Measurements from ENCODE around the gene PLOD2. TPM values are rescaled to one million over a fixed set of nuclear protein-coding genes. Genes with fewer than 3 reads are reported as not detected.
A peak's percentile ranks its signal among the peaks of the same experiment; 100 is the strongest.

Gene PLOD2
- total and polyA plus RNA-seq, 2 of the 8 experiments (the other 6 are each of a cell fraction or from before 2014, with no cell fraction given): 4.0 to 28.7 TPM

GRCh38 chr3:146101538-146101937, 59.4 kb downstream of the PLOD2 start:
- 88% methylated on average over 2 of the region's 2 CpGs; no CpG with 5 or more reads in 1 of the 2 experiments for WGBS, 2 experiments (ENCODE audit: extremely low coverage in 1 of 2, insufficient coverage in 1 of 2, insufficient read length in 1 of 2, insufficient replicate concordance in 2 of 2, low coverage in 1 of 2, low lambda C conversion rate in 2 of 2, missing lambda C conversion rate in 1 of 2)
- 0 out of 4 replicates have a peak overlapping the region, but pooled peaks of 1 of the 2 experiments have one; percentile 4 for H3K4me2 ChIP-seq (ENCODE audit: insufficient read depth in 1 of 2, low read depth in 2 of 2, low read length in 2 of 2)
- H2BK5ac ChIP-seq (ENCODE audit: low read depth, low read length): no peak overlapping the region
- H2AK5ac ChIP-seq (ENCODE audit: low read depth, low read length): no peak overlapping the region
- no peak overlapping the region for H3K9ac ChIP-seq (replicated peaks in 1 of 4; ENCODE audit: extremely low read depth in 1 of 4, low read depth in 3 of 4, low read length in 3 of 4)
- no peak overlapping the region for H2BK20ac ChIP-seq (ENCODE audit: low read length)
- H3K4me1 ChIP-seq (replicated peaks in 1 of 4; ENCODE audit: control insufficient read depth in 3 of 4, insufficient read depth in 4 of 4, low read length in 3 of 4): no peaks in the 10 kb centered on the region; a peak in 1 of 7 replicates
- no peak overlapping the region for H3K14ac ChIP-seq (ENCODE audit: insufficient read length)
- no peak overlapping the region for H3K4me3 ChIP-seq (ENCODE audit: extremely low read depth in 1 of 4, insufficient read depth in 2 of 4, low read depth in 3 of 4, low read length in 4 of 4)
- TF ChIP-seq MAFK (IDR thresholded peaks at IDR 0.05; ENCODE audit: low read depth, low read length): no peak
- TF ChIP-seq JUN (IDR thresholded peaks at IDR 0.05; ENCODE audit: low read depth, low read length): no peak
- no peak for TF ChIP-seq MAX (IDR thresholded peaks at IDR 0.05)
- TF ChIP-seq RAD21 (IDR thresholded peaks at IDR 0.05 in 1 of 2, conservative IDR thresholded peaks at IDR 0.05 in 1 of 2; ENCODE audit: low read depth in 2 of 2, low read length in 2 of 2): no peak
- no peak for TF ChIP-seq SIX5 (IDR thresholded peaks at IDR 0.05; ENCODE audit: low read depth, low read length)
- TF ChIP-seq YY1 (IDR thresholded peaks at IDR 0.05; ENCODE audit: low read depth, low read length): no peak
- no peak for TF ChIP-seq GABPA (IDR thresholded peaks at IDR 0.05; ENCODE audit: borderline replicate concordance, insufficient read depth, low read length)
- H3K23me2 ChIP-seq (ENCODE audit: low read depth, low read length): peaks cover 2% of the 10 kb centered on the region; the same call in 1 of the 2 replicates
- no peaks in the 10 kb centered on the region for H3K27me3 ChIP-seq (replicated peaks in 1 of 4; ENCODE audit: control insufficient read depth in 3 of 4, extremely low read depth in 1 of 4, insufficient read depth in 3 of 4, low read length in 3 of 4)
- H3K23ac ChIP-seq (ENCODE audit: insufficient read length): no peak overlapping the region
- no peak overlapping the region for H3K18ac ChIP-seq (ENCODE audit: extremely low read depth, low read length)
- no peaks in the 10 kb centered on the region for H4K20me1 ChIP-seq (replicated peaks in 1 of 2; ENCODE audit: control insufficient read depth in 1 of 2, insufficient read depth in 2 of 2, low read length in 2 of 2)
- no peak overlapping the region for H4K8ac ChIP-seq (ENCODE audit: extremely low read depth, insufficient read depth, low read length)
- no peak overlapping the region for H4K5ac ChIP-seq (ENCODE audit: insufficient read length, low read depth, low read length)
- DNase-seq (ENCODE audit: low read depth in 1 of 2, low spot score in 2 of 2): no peak
- ChIA-PET POLR2A (ENCODE audit: partially characterized antibody) (interaction anchor here (1.0 kb wide), 1 partner anchor 59 kb away, joined by 3 read pairs; the partner anchor contains the start of gene PLOD2), CTCF (ENCODE audit: partially characterized antibody) (interaction anchor here (0.6 to 1.8 kb wide), 3 partner anchors 9 to 55 kb away, joined by 3 to 4 read pairs (median 3); no protein-coding TSS in a partner anchor)
- peaks cover 0 to 3% (median 0%) of the 10 kb centered on the region in 4 experiments; a peak in 2 of 8 replicates for H3K36me3 ChIP-seq (ENCODE audit: control insufficient read depth in 2 of 4, insufficient read depth in 4 of 4, low read length in 3 of 4)
- no peak overlapping the region for H2BK12ac ChIP-seq (ENCODE audit: low read depth, low read length)
- H4K91ac ChIP-seq (replicated peaks; ENCODE audit: insufficient read length, low read length): no peak overlapping the region
- H3K56ac ChIP-seq (replicated peaks; ENCODE audit: insufficient read length, low read depth, low read length): no peak overlapping the region
- H2BK15ac ChIP-seq (ENCODE audit: low read length): no peak overlapping the region
- 0 out of 4 replicates have a peak, but pooled peaks cover 0 to 2% of the 10 kb centered on the region in 2 experiments for H3K9me3 ChIP-seq (ENCODE audit: insufficient read depth in 2 of 2, low read depth in 1 of 2, low read length in 1 of 2)
- H3K27ac ChIP-seq (ENCODE audit: low read depth, low read length): no peak overlapping the region
- no peak for FAIRE-seq
- H2BK120ac ChIP-seq (replicated peaks; ENCODE audit: low read depth, low read length): no peak overlapping the region
- H3K79me2 ChIP-seq (ENCODE audit: control insufficient read depth in 1 of 2, insufficient read depth in 2 of 2, low read length in 2 of 2): no peaks in the 10 kb centered on the region
- H2AFZ ChIP-seq (ENCODE audit: low read length): no peak overlapping the region
- H3K79me1 ChIP-seq (ENCODE audit: low read depth, low read length): no peaks in the 10 kb centered on the region
- H3K4ac ChIP-seq (replicated peaks; ENCODE audit: insufficient read length, low read depth, low read length): no peak overlapping the region

Data from H1 (cell line).